Lung (tissue), 12 donors: ENCODE results near the gene CTU2. TPM values are rescaled to one million over a fixed set of nuclear protein-coding genes. Genes with fewer than 3 reads are reported as not detected.

ENCODE experiments used
- ATAC-seq: fragments of 200-7000 bp; cut with Tn5 transposase; one replicate; pipeline ENCODE4 v1.9.1; 2020; ENCODE audit warnings: moderate number of reproducible peaks; ENCODE audit not compliant: insufficient read depth, low FRiP score
- DNase-seq, 3 donors: peaks; one replicate each; pipeline ENCODE4 v3.0.0-alpha.2; 2013 to 2017
- H3K27ac ChIP-seq, 2 donors: one replicate each; pipeline ENCODE4 v1.5.1; 2013; ENCODE audit warnings: mild to moderate bottlenecking in 2 of 2, moderate library complexity in 2 of 2, control low read depth in 1 of 2, inconsistent platforms in 1 of 2, low read depth in 1 of 2, low read length in 1 of 2
- H3K27me3 ChIP-seq, 3 donors: one replicate each; pipeline ENCODE4 v1.5.1; 2013; ENCODE audit warnings: low read length in 2 of 3; ENCODE audit not compliant: control insufficient read depth in 3 of 3, insufficient read depth in 3 of 3
- H3K36me3 ChIP-seq, 4 donors: one replicate each; pipeline ENCODE4 v1.5.1; 2013; ENCODE audit warnings: low read length in 4 of 4, mild to moderate bottlenecking in 1 of 4, moderate library complexity in 1 of 4; ENCODE audit not compliant: control insufficient read depth in 4 of 4, insufficient read depth in 4 of 4
- H3K4me1 ChIP-seq, 5 donors: one replicate each; pipeline ENCODE4 v1.5.1; 2013; ENCODE audit warnings: low read length in 5 of 5, mild to moderate bottlenecking in 2 of 5, moderate library complexity in 1 of 5; ENCODE audit not compliant: control insufficient read depth in 5 of 5, insufficient read depth in 5 of 5
- H3K4me3 ChIP-seq: one replicate; pipeline ENCODE4 v1.5.1; 2013; ENCODE audit warnings: mild to moderate bottlenecking, control low read depth, moderate library complexity
- H3K9ac ChIP-seq, 2 donors: one replicate each; pipeline ENCODE4 v1.5.1; 2013; ENCODE audit warnings: low read length in 2 of 2, control low read depth in 1 of 2; ENCODE audit not compliant: insufficient read depth in 1 of 2
- H3K9me3 ChIP-seq, 4 donors: one replicate each; pipeline ENCODE4 v1.5.1; 2013; ENCODE audit warnings: low read length in 3 of 4, mild to moderate bottlenecking in 1 of 4, moderate library complexity in 1 of 4; ENCODE audit not compliant: control insufficient read depth in 4 of 4, insufficient read depth in 3 of 4
- CTCF ChIP-seq: IDR thresholded peaks from 2 replicates; pipeline ENCODE4 v1.5.1; 2012; ENCODE audit warnings: mild to moderate bottlenecking; ENCODE audit errors: control extremely low read depth, extremely low read depth
- WGBS, 2 donors: extraction: QIAGEN DNeasy Blood & Tissue Kit; methylation state at CpG; one replicate each; pipeline ENCODE4 v1.1.7; 2013; 5-methylcytosine and 5-hydroxymethylcytosine counted together
- polyA plus RNA-seq, 2 donors: library from polyadenylated mRNA; stranded (reverse); fragments of 200-250 nt; gene quantifications; one replicate each; pipeline ENCODE4 v1.2.1, GENCODE V29; 2013
- total RNA-seq, 2 donors: library from RNA; depleted of rRNA in 1 of 2; stranded (reverse); fragments of >200 nt in 1 of 2; gene quantifications; one replicate each; pipeline ENCODE4 v1.2.1, GENCODE V29; 2014 to 2021
- donor health status: control.
- donor health status: control.
- donor health status: Bipolar disorder and iron deficiency.
- donor health status: healthy.
- donor health status: DM: yes; HTN: yes; CAD: no.

Gene CTU2
- total and polyA plus RNA-seq, 4 donors: 5.7 to 23.4 (median 18.3) TPM

GRCh38 chr16:88705076-88705684, 1.1 kb upstream of the CTU2 start:
- no peak for DNase-seq
- WGBS, 2 donors: 21 to 25% methylated on average over 9 of the region's 9 CpGs
- no peak for TF ChIP-seq CTCF
- H3K9ac ChIP-seq: peak overlapping the region in 1 of 2 donors; percentile 17
- peaks cover 0 to 7% (median 1%) of the 10 kb centered on the region in 4 donors for H3K36me3 ChIP-seq
- H3K4me3 ChIP-seq: peak overlapping the region; percentile 75
- peak overlapping the region; percentile 86 to 92 for H3K27ac ChIP-seq
- no peak for ATAC-seq
- peaks cover 0 to 2% (median 0%) of the 10 kb centered on the region in 4 donors for H3K9me3 ChIP-seq
- peaks cover 0 to 41% (median 5%) of the 10 kb centered on the region in 5 donors for H3K4me1 ChIP-seq
- no peaks in the 10 kb centered on the region for H3K27me3 ChIP-seq

DNA sequence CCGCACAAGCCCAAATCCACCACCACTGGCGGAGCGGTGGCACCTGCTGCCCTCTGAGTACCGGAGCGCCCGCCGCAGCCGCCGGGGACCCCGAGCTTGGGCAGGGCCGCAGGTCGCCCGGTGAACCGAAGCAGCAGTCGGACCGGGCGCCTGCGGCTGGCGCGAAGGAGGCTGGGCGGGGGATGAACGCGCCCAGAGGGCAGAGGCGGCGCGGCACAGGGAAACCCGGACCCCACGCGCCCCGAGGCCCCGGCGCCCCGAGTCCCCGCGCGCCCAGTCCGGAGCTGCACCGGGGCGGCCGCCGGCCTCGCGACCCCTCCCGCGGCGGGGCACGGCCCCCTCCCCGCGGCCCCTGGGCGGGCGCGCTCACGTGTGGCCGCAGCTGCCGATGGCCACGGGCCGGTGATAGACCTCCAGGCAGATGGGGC, 488 bp upstream of the CTU2 start:
- 1% methylated on average over 27 to 57 of the region's 57 CpGs for WGBS, 2 donors
- Histone ChIP-seq H3K4me1 (peaks cover 0 to 35% (median 5%) of the 10 kb centered on the region in 5 donors), H3K27ac (peak overlapping the region; percentile 86 to 92), H3K4me3 (peak overlapping the region; percentile 75), H3K9ac (peak overlapping the region in 1 of 2 donors; percentile 17), H3K9me3 (peaks cover 0 to 2% (median 0%) of the 10 kb centered on the region in 4 donors), H3K27me3 (no peaks in the 10 kb centered on the region), H3K36me3 (peaks cover 0 to 6% (median 0%) of the 10 kb centered on the region in 4 donors)
- TF ChIP-seq CTCF: no peak
- no peak for ATAC-seq
- DNase-seq: no peak

GRCh38 chr16:88706965-88707826, 893 bp downstream of the CTU2 start:
- peak overlapping the region; percentile 4 to 24 for H3K9ac ChIP-seq
- H3K4me1 ChIP-seq: peaks cover 0 to 26% (median 5%) of the 10 kb centered on the region in 5 donors
- H3K27ac ChIP-seq: peak overlapping the region; percentile 83 to 86
- DNase-seq (peak; percentile 40 to 69 (median 56)), ATAC-seq (no peak)
- H3K36me3 ChIP-seq: peaks cover 0 to 6% (median 0%) of the 10 kb centered on the region in 4 donors
- WGBS, 2 donors: 37 to 41% methylated on average over 17 of the region's 17 CpGs
- no peak for TF ChIP-seq CTCF
- peaks cover 0 to 2% (median 0%) of the 10 kb centered on the region in 4 donors for H3K9me3 ChIP-seq
- H3K27me3 ChIP-seq: no peaks in the 10 kb centered on the region
- peak overlapping the region; percentile 68 for H3K4me3 ChIP-seq
